ENCODE data around the gene LRCOL1.

LRCOL1 gene

DNA sequence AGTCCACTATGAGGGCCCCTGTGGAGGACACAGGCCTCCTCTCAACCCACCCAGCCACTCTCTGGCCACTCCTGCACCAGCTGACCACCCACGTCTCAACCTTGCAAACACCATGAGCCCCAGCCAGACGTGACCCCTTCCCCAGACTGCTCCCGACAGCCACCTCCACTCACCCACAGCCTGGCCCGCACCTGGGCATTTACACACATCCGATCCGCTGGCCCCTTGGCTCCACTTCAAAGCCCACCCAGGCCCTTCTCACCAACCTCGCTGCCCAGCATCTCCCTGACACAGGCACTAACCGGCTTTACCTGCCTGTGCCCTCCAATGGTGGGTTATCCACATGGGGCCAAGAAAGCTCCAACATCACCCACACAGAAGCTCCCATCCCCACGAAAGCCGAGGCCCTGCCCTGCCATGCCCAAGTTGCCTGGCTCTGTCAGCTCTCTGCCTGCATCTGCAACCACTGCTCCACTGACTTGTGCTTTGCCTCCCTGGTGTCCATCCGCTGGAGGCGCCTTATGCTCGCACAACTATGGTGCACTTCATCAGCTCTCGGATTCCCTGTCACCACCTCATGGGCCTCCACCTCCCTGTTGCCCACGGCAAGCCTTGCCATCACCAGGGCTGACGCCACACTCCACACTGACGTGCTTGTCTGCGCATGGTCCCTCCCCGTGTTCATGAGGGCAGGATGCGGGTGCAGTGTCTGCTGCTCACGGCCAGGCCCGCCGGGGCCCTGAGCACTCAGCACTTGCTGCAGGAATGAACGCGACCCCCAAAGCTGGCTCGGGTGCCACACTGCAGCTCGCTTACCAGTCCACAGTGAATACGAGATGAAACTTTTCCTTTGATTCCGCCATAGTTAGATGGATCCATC lies 24.9 kb upstream of the LRCOL1 start:
- Histone ChIP-seq H3K4me1 (ENCODE audit: control insufficient read depth in 2 of 2, insufficient read depth in 1 of 2, low read depth in 1 of 2, low read length in 2 of 2) (peaks cover 0 to 3% of the 10 kb centered on the region in 2 donors), H2AK5ac (ENCODE audit: low read depth, low read length) (peak overlapping the region; percentile 10), H3K9ac (ENCODE audit: low read depth, low read length, poor library complexity) (peak overlapping the region; percentile 72), H4K91ac (ENCODE audit: low read depth, low read length, poor library complexity) (peak overlapping the region; percentile 65), H3K18ac (ENCODE audit: low read length) (peak overlapping the region; percentile 16), H3K14ac (ENCODE audit: low read length) (no peak overlapping the region), H2BK15ac (ENCODE audit: low read length) (no peak overlapping the region), H3K36me3 (replicated peaks in 1 of 2; ENCODE audit: control insufficient read depth in 2 of 2, insufficient read depth in 2 of 2, low read length in 2 of 2) (peaks cover 79 to 99% of the 10 kb centered on the region in 2 donors), H2BK12ac (ENCODE audit: low read length) (no peak overlapping the region), H2AFZ (ENCODE audit: low read length) (no peak overlapping the region), H3K27ac (replicated peaks; ENCODE audit: low read length) (no peak overlapping the region), H2BK120ac (ENCODE audit: low read depth, low read length) (no peak overlapping the region), H3K79me1 (ENCODE audit: low read depth, low read length) (peaks cover 5% of the 10 kb centered on the region), H4K8ac (ENCODE audit: low read depth, low read length) (no peak overlapping the region), H3K23ac (ENCODE audit: low read depth, low read length, poor library complexity) (no peak overlapping the region), H3K4ac (ENCODE audit: low read length) (no peak overlapping the region), H3K4me2 (ENCODE audit: insufficient read depth, low read length, poor library complexity, severe bottlenecking) (no peak overlapping the region), H3K4me3 (ENCODE audit: low read length in 2 of 2) (peak overlapping the region in 1 of 2 donors; percentile 27), H3K27me3 (ENCODE audit: control insufficient read depth in 3 of 3, insufficient read depth in 3 of 3, low read depth in 1 of 3, low read length in 3 of 3) (no peaks in the 10 kb centered on the region), H2BK5ac (ENCODE audit: low read length) (no peak overlapping the region), H3K9me3 (replicated peaks in 1 of 2; ENCODE audit: control insufficient read depth in 2 of 2, insufficient read depth in 1 of 2, low read depth in 1 of 2, low read length in 2 of 2) (peaks cover 0 to 2% of the 10 kb centered on the region in 2 donors)
- DNase-seq (ENCODE audit: low spot score) = no peak
- no CpG with 5 or more reads among the region's 29 CpGs for WGBS, 2 donors (ENCODE audit: extremely low coverage in 2 of 2, insufficient read length in 2 of 2, insufficient replicate concordance in 1 of 2)

DNA sequence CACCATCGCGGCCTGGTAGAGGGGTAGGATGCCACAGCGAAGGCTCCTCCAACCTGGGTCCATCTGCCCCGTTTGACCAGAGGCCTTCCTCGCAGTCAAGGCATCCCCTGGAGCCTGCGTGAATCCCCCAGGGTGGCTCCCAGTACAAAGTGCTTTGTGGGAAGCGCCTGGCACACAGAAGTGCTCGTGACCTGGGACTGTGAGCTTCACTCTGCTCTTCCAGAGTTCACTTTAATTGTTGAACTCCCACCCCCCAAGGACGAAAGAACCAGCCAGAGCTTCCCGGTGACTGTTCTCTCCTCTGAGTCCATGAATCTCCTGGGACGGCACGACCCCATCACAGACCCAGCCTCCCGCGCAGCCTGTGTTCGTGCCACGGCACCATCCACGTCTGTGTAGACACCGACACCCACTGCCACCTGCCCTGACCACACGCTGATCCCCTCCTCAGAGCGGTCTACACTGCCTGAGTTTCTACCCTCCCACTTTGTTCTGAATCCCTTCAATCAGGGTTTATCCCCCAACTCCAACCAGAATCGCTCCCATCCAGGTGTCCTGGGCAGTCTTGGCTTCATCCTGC lies 24.1 kb upstream of the LRCOL1 start:
- no peak overlapping the region for H4K91ac ChIP-seq (ENCODE audit: low read depth, low read length, poor library complexity)
- peaks cover 81 to 100% of the 10 kb centered on the region in 2 donors for H3K36me3 ChIP-seq (replicated peaks in 1 of 2; ENCODE audit: control insufficient read depth in 2 of 2, insufficient read depth in 2 of 2, low read length in 2 of 2)
- no CpG with 5 or more reads among the region's 21 CpGs for WGBS, 2 donors (ENCODE audit: extremely low coverage in 2 of 2, insufficient read length in 2 of 2, insufficient replicate concordance in 1 of 2)
- no peak overlapping the region for H2BK15ac ChIP-seq (ENCODE audit: low read length)
- no peak overlapping the region for H3K9ac ChIP-seq (ENCODE audit: low read depth, low read length, poor library complexity)
- H3K18ac ChIP-seq (ENCODE audit: low read length) = no peak overlapping the region
- DNase-seq (ENCODE audit: low spot score) = no peak
- no peaks in the 10 kb centered on the region for H3K27me3 ChIP-seq (ENCODE audit: control insufficient read depth in 3 of 3, insufficient read depth in 3 of 3, low read depth in 1 of 3, low read length in 3 of 3)
- H2AFZ ChIP-seq (ENCODE audit: low read length) = no peak overlapping the region
- H3K14ac ChIP-seq (ENCODE audit: low read length) = no peak overlapping the region
- no peak overlapping the region for H3K27ac ChIP-seq (replicated peaks; ENCODE audit: low read length)
- peaks cover 0 to 2% of the 10 kb centered on the region in 2 donors for H3K9me3 ChIP-seq (replicated peaks in 1 of 2; ENCODE audit: control insufficient read depth in 2 of 2, insufficient read depth in 1 of 2, low read depth in 1 of 2, low read length in 2 of 2)
- H2AK5ac ChIP-seq (ENCODE audit: low read depth, low read length) = no peak overlapping the region
- H2BK120ac ChIP-seq (ENCODE audit: low read depth, low read length) = no peak overlapping the region
- no peak overlapping the region for H3K4me3 ChIP-seq (ENCODE audit: low read length in 2 of 2)
- H3K4me1 ChIP-seq (ENCODE audit: control insufficient read depth in 2 of 2, insufficient read depth in 1 of 2, low read depth in 1 of 2, low read length in 2 of 2) = peaks cover 0 to 3% of the 10 kb centered on the region in 2 donors
- no peak overlapping the region for H3K23ac ChIP-seq (ENCODE audit: low read depth, low read length, poor library complexity)
- no peak overlapping the region for H2BK12ac ChIP-seq (ENCODE audit: low read length)
- no peak overlapping the region for H2BK5ac ChIP-seq (ENCODE audit: low read length)
- no peak overlapping the region for H3K4me2 ChIP-seq (ENCODE audit: insufficient read depth, low read length, poor library complexity, severe bottlenecking)
- H4K8ac ChIP-seq (ENCODE audit: low read depth, low read length) = no peak overlapping the region
- H3K79me1 ChIP-seq (ENCODE audit: low read depth, low read length) = peaks cover 4% of the 10 kb centered on the region
- no peak overlapping the region for H3K4ac ChIP-seq (ENCODE audit: low read length)

DNA sequence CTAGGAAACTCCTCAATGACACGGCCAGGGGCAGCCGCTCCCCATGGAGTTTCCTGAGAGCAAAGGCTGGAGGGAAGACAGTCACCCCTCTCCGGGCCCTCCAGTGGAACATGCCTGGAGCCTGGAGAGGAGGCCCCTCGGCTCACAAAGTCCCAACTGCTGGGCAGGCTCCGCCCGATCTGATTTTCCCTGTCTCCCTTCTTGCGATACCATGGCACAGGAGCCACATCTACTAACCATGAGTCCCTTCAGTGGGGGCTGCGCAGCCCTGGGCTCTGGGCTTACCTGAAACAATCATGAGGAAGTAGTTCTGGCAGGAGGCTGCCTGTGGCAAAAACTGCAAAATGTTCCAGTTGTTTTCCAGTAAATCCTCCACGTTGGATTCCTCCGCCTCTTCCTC lies 23.5 kb upstream of the LRCOL1 start:
- H3K36me3 ChIP-seq (replicated peaks in 1 of 2; ENCODE audit: control insufficient read depth in 2 of 2, insufficient read depth in 2 of 2, low read length in 2 of 2) = peaks cover 76 to 100% of the 10 kb centered on the region in 2 donors
- DNase-seq (ENCODE audit: low spot score) = no peak
- no peak overlapping the region for H2BK15ac ChIP-seq (ENCODE audit: low read length)
- peaks cover 4% of the 10 kb centered on the region for H3K79me1 ChIP-seq (ENCODE audit: low read depth, low read length)
- WGBS, 2 donors (ENCODE audit: extremely low coverage in 2 of 2, insufficient read length in 2 of 2, insufficient replicate concordance in 1 of 2) = no CpG with 5 or more reads among the region's 10 CpGs
- no peak overlapping the region for H2AK5ac ChIP-seq (ENCODE audit: low read depth, low read length)
- H3K4me3 ChIP-seq (ENCODE audit: low read length in 2 of 2) = peak overlapping the region in 1 of 2 donors; percentile 11
- H3K9ac ChIP-seq (ENCODE audit: low read depth, low read length, poor library complexity) = no peak overlapping the region
- H3K4me2 ChIP-seq (ENCODE audit: insufficient read depth, low read length, poor library complexity, severe bottlenecking) = no peak overlapping the region
- no peaks in the 10 kb centered on the region for H3K27me3 ChIP-seq (ENCODE audit: control insufficient read depth in 3 of 3, insufficient read depth in 3 of 3, low read depth in 1 of 3, low read length in 3 of 3)
- no peak overlapping the region for H4K8ac ChIP-seq (ENCODE audit: low read depth, low read length)
- no peak overlapping the region for H2BK12ac ChIP-seq (ENCODE audit: low read length)
- H3K4ac ChIP-seq (ENCODE audit: low read length) = no peak overlapping the region
- H2BK120ac ChIP-seq (ENCODE audit: low read depth, low read length) = no peak overlapping the region
- peaks cover 0 to 3% of the 10 kb centered on the region in 2 donors for H3K4me1 ChIP-seq (ENCODE audit: control insufficient read depth in 2 of 2, insufficient read depth in 1 of 2, low read depth in 1 of 2, low read length in 2 of 2)
- no peak overlapping the region for H2BK5ac ChIP-seq (ENCODE audit: low read length)
- H3K27ac ChIP-seq (replicated peaks; ENCODE audit: low read length) = no peak overlapping the region
- H3K9me3 ChIP-seq (replicated peaks in 1 of 2; ENCODE audit: control insufficient read depth in 2 of 2, insufficient read depth in 1 of 2, low read depth in 1 of 2, low read length in 2 of 2) = peaks cover 0 to 2% of the 10 kb centered on the region in 2 donors
- H2AFZ ChIP-seq (ENCODE audit: low read length) = no peak overlapping the region
- no peak overlapping the region for H3K23ac ChIP-seq (ENCODE audit: low read depth, low read length, poor library complexity)
- no peak overlapping the region for H3K18ac ChIP-seq (ENCODE audit: low read length)
- no peak overlapping the region for H3K14ac ChIP-seq (ENCODE audit: low read length)
- no peak overlapping the region for H4K91ac ChIP-seq (ENCODE audit: low read depth, low read length, poor library complexity)

DNA sequence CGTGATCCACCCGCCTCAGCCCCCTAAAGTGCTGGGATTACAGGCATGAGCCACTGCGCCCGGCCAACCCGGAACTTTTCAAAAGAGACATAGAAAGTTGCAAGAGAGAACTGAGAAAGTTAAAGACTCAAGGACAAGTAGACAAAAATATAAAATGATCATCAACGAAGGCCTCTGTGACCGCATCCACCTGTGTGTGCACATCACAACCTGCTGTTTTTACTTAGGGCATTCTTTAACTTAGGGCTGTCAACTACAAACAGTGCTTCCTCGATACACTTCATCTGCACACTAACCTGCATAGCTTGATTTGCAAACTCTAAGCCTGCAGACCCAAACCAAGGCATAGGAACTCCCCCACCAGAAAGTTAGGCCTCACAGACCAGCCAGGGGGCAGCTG lies 23.0 kb upstream of the LRCOL1 start:
- H3K4me1 ChIP-seq (ENCODE audit: control insufficient read depth in 2 of 2, insufficient read depth in 1 of 2, low read depth in 1 of 2, low read length in 2 of 2) = peaks cover 0 to 3% of the 10 kb centered on the region in 2 donors
- DNase-seq (ENCODE audit: low spot score) = no peak
- no peak overlapping the region for H2BK12ac ChIP-seq (ENCODE audit: low read length)
- no peak overlapping the region for H3K4me2 ChIP-seq (ENCODE audit: insufficient read depth, low read length, poor library complexity, severe bottlenecking)
- H4K8ac ChIP-seq (ENCODE audit: low read depth, low read length) = no peak overlapping the region
- H2BK120ac ChIP-seq (ENCODE audit: low read depth, low read length) = no peak overlapping the region
- no peak overlapping the region for H3K27ac ChIP-seq (replicated peaks; ENCODE audit: low read length)
- H3K9me3 ChIP-seq (replicated peaks in 1 of 2; ENCODE audit: control insufficient read depth in 2 of 2, insufficient read depth in 1 of 2, low read depth in 1 of 2, low read length in 2 of 2) = peaks cover 0 to 2% of the 10 kb centered on the region in 2 donors
- H3K9ac ChIP-seq (ENCODE audit: low read depth, low read length, poor library complexity) = no peak overlapping the region
- no peak overlapping the region for H2AFZ ChIP-seq (ENCODE audit: low read length)
- H2BK5ac ChIP-seq (ENCODE audit: low read length) = no peak overlapping the region
- H3K18ac ChIP-seq (ENCODE audit: low read length) = no peak overlapping the region
- no peak overlapping the region for H2AK5ac ChIP-seq (ENCODE audit: low read depth, low read length)
- H3K36me3 ChIP-seq (replicated peaks in 1 of 2; ENCODE audit: control insufficient read depth in 2 of 2, insufficient read depth in 2 of 2, low read length in 2 of 2) = peaks cover 71 to 100% of the 10 kb centered on the region in 2 donors
- H3K14ac ChIP-seq (ENCODE audit: low read length) = no peak overlapping the region
- H3K79me1 ChIP-seq (ENCODE audit: low read depth, low read length) = peaks cover 4% of the 10 kb centered on the region
- no peak overlapping the region for H3K4ac ChIP-seq (ENCODE audit: low read length)
- H3K27me3 ChIP-seq (ENCODE audit: control insufficient read depth in 3 of 3, insufficient read depth in 3 of 3, low read depth in 1 of 3, low read length in 3 of 3) = no peaks in the 10 kb centered on the region
- no peak overlapping the region for H3K23ac ChIP-seq (ENCODE audit: low read depth, low read length, poor library complexity)
- no peak overlapping the region for H4K91ac ChIP-seq (ENCODE audit: low read depth, low read length, poor library complexity)
- no peak overlapping the region for H3K4me3 ChIP-seq (ENCODE audit: low read length in 2 of 2)
- no peak overlapping the region for H2BK15ac ChIP-seq (ENCODE audit: low read length)
- WGBS, 2 donors (ENCODE audit: extremely low coverage in 2 of 2, insufficient read length in 2 of 2, insufficient replicate concordance in 1 of 2) = no CpG with 5 or more reads among the region's 8 CpGs
